Kidney (tissue), 14 donors: Measurements from ENCODE around the gene GFPT2. TPM values are rescaled to one million over a fixed set of nuclear protein-coding genes. Genes with fewer than 3 reads are reported as not detected.

Experiments
- DNase-seq, 5 donors: peaks; one replicate each; pipeline ENCODE4 v3.0.0-alpha.2; 2013 to 2020
- FAIRE-seq: peaks from 2 replicates; lab custom pipeline; 2012; peaks lifted over from hg19 to GRCh38; lab: Jason Lieb, UNC
- H3K27ac ChIP-seq, 2 donors: one replicate each; pipeline ENCODE4 v1.7.0; 2013; ENCODE audit warnings: low read depth in 2 of 2, low read length in 2 of 2, inconsistent platforms in 1 of 2
- H3K27me3 ChIP-seq: one replicate; pipeline ENCODE4 v1.7.1; 2013; ENCODE audit warnings: low read length, inconsistent platforms; ENCODE audit not compliant: control insufficient read depth, insufficient read depth
- H3K36me3 ChIP-seq, 3 donors: one replicate each; pipeline versions ENCODE4 v1.7.0 to v1.7.1; 2013; ENCODE audit warnings: low read length in 3 of 3, control low read depth in 1 of 3, inconsistent platforms in 1 of 3; ENCODE audit not compliant: insufficient read depth in 3 of 3, control insufficient read depth in 2 of 3
- H3K4me1 ChIP-seq, 3 donors: one replicate each; pipeline versions ENCODE4 v1.7.0 to v1.7.1; 2013; ENCODE audit warnings: low read length in 3 of 3, inconsistent platforms in 1 of 3, low read depth in 1 of 3; ENCODE audit not compliant: control insufficient read depth in 2 of 3, insufficient read depth in 2 of 3
- H3K4me3 ChIP-seq, 3 donors: one replicate each; pipeline versions ENCODE4 v1.7.0 to v1.8.1; 2013; ENCODE audit warnings: low read length in 3 of 3, control low read depth in 1 of 3, inconsistent platforms in 1 of 3
- H3K9ac ChIP-seq, 3 donors: one replicate each; pipeline versions ENCODE4 v1.7.0 to v1.7.1; 2013; ENCODE audit warnings: low read length in 3 of 3, control low read depth in 1 of 3, inconsistent platforms in 1 of 3
- H3K9me3 ChIP-seq, 3 donors: one replicate each; pipeline versions ENCODE4 v1.7.0 to v1.7.1; 2013; ENCODE audit warnings: low read length in 3 of 3, control low read depth in 1 of 3, inconsistent platforms in 1 of 3; ENCODE audit not compliant: control insufficient read depth in 2 of 3, insufficient read depth in 1 of 3
- intact Hi-C: fragments of 100-400 bp; cut with DNase I; formaldehyde crosslinking; loops from one replicate; pipeline ENCODE4 v1.11.1; 2022
- polyA plus RNA-seq: library from polyadenylated mRNA; stranded (reverse); fragments of 350-450 nt; fragmentation: Illumina TruSeq; extraction: RNeasy Lipid Tissue Mini Kit (QIAGEN cat#74804); gene quantifications from one replicate; pipeline ENCODE4 v1.2.3, GENCODE V29; 2014; ENCODE audit warnings: low read depth, low replicate concordance; ENCODE audit not compliant: insufficient read depth
- total RNA-seq: library from RNA; stranded (reverse); fragmentation: NEBNext Ultra II Directional; extraction: Animal tissue kit (Norgen Biotek cat#: 25700); gene quantifications from one replicate; pipeline ENCODE4 v1.2.1, GENCODE V29; 2021
- TF ChIP-seq, protein P1 (sequence below): IDR thresholded peaks from 3 replicates; pipeline ENCODE4 v1.5.1; 2012; ENCODE audit warnings: mild to moderate bottlenecking, moderate library complexity, borderline replicate concordance; ENCODE audit not compliant: insufficient read depth; ENCODE audit errors: extremely low read depth
- donor health status: control.
- donor health status: control.
- donor health status: control.
- donor health status: control.
- donor health status: control.
- donor health status: DM: yes; HTN: yes; CAD: no.
- donor health status: Normal renal cell carcinoma (clear cell type).

The GFPT2 gene
- total and polyA plus RNA-seq, 2 donors from 2014 or later = 2.7 to 15.9 TPM

DNA sequence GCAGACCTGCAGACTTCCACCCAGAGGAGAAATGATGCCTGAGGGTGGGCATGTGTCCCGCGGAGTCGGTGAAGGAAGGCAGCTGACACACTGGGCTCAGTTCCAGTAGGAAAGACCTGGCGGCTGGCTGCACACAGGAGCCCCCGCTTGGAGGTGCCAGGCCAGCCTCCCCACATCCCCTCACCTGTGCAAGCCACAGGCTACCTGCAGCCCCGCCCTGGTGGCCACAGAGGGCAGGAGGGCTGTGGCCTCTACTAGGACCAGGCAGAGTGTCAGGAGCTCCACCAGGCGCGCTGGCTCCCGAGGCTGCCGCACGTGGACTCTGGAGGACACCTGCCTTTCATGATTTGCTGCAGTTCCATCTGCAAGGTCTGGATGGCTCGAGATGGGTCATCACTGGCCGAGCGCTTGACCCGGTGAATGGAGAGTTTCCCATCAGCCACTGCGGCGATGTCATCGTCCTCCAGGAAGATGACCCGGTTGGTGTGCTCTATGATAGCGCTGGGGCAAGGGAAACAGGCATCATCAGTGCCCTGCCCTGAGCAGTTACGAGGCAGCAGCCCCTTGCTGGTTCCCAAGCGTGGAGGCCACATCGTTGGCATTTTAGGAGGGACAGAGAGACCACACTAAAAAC is 34.6 kb downstream of the GFPT2 start:
- H3K9me3 ChIP-seq = no peaks in the 10 kb centered on the region
- no peaks in the 10 kb centered on the region for H3K4me1 ChIP-seq
- DNase-seq = peak in 1 of 5 donors; percentile 75
- H3K27ac ChIP-seq = no peak overlapping the region
- H3K36me3 ChIP-seq = no peaks in the 10 kb centered on the region
- no peak for FAIRE-seq
- H3K27me3 ChIP-seq = no peaks in the 10 kb centered on the region
- H3K9ac ChIP-seq = no peak overlapping the region
- intact Hi-C loops = no loop called here
- TF ChIP-seq, protein P1, sequence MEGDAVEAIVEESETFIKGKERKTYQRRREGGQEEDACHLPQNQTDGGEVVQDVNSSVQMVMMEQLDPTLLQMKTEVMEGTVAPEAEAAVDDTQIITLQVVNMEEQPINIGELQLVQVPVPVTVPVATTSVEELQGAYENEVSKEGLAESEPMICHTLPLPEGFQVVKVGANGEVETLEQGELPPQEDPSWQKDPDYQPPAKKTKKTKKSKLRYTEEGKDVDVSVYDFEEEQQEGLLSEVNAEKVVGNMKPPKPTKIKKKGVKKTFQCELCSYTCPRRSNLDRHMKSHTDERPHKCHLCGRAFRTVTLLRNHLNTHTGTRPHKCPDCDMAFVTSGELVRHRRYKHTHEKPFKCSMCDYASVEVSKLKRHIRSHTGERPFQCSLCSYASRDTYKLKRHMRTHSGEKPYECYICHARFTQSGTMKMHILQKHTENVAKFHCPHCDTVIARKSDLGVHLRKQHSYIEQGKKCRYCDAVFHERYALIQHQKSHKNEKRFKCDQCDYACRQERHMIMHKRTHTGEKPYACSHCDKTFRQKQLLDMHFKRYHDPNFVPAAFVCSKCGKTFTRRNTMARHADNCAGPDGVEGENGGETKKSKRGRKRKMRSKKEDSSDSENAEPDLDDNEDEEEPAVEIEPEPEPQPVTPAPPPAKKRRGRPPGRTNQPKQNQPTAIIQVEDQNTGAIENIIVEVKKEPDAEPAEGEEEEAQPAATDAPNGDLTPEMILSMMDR = no peak
- no peak overlapping the region for H3K4me3 ChIP-seq

DNA sequence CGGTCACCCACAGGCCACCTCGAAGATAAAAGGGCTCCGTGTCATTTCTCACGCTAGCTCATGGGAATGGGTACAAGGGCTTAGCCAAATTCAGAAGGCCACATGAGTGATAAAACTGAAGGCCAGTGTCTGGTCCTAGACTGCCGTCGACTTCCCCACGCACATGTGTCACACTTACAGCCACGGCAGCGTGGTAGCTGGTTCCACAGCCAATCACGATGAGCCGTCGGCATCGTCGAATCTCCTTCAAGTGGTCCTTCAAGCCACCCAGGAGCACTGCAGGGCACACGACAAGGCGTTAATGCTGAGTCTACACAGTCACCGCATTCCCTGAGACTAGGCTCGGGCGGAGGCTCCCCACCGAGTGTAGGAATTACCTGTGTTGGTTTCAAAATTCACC is 36.5 kb downstream of the GFPT2 start:
- intact Hi-C loops = no loop called here
- FAIRE-seq = no peak
- no peaks in the 10 kb centered on the region for H3K4me1 ChIP-seq
- no peak overlapping the region for H3K4me3 ChIP-seq
- TF ChIP-seq, protein P1 = no peak
- H3K27ac ChIP-seq = no peak overlapping the region
- no peaks in the 10 kb centered on the region for H3K36me3 ChIP-seq
- H3K27me3 ChIP-seq = no peaks in the 10 kb centered on the region
- H3K9ac ChIP-seq = no peak overlapping the region
- DNase-seq = peak in 1 of 5 donors; percentile 45
- H3K9me3 ChIP-seq = no peaks in the 10 kb centered on the region

DNA sequence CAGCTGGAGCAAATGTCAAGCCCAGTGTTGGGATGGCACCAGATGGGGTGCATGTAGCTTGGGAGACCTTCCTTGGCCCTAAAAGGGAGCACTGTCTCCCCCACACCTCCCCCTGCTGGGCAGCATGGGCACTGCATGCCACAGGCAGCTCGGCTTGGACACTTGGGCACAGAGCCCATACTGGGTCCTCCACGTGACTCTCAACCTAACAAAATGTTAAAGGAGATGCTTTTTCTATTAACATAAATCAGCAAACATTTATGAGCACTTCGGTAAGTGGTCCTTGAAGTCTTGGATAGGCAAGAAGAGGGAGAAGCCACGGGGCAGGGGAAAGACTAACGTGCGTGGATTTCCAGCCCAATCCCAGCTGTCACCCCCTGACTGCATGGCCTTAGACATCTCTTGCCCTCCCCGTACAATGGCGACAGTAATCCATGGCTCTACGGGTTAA is 37.3 kb downstream of the GFPT2 start:
- FAIRE-seq (no peak), DNase-seq (peak in 3 of 5 donors; percentile 49 to 85 (median 55))

More for the DNA sequence above, 37.3 kb downstream of the GFPT2 start:
- intact Hi-C loops = no loop called here
- Histone ChIP-seq H3K4me3 (no peak overlapping the region), H3K36me3 (no peaks in the 10 kb centered on the region), H3K9ac (no peak overlapping the region), H3K27ac (no peak overlapping the region), H3K27me3 (no peaks in the 10 kb centered on the region), H3K9me3 (no peaks in the 10 kb centered on the region), H3K4me1 (no peaks in the 10 kb centered on the region)
- TF ChIP-seq, protein P1 = peak; percentile 72
